Right cardiac atrium (tissue), 5 donors: ENCODE data around the gene ADAMTS9. TPM values are rescaled to one million over a fixed set of nuclear protein-coding genes. Genes with fewer than 3 reads are reported as not detected.
A peak's percentile ranks its signal among the peaks of the same experiment; 100 is the strongest.

Source experiments
- ATAC-seq, 2 donors: fragments of 200-7000 bp; cut with Tn5 transposase; one replicate each; pipeline versions ENCODE4 v1.8.0 to v1.9.1; 2020; ENCODE audit warnings: moderate library complexity in 2 of 2, mild to moderate bottlenecking in 1 of 2
- DNase-seq, 3 donors: peaks; one replicate each; pipeline ENCODE4 v3.0.0-alpha.2; 2020
- H3K27ac ChIP-seq: one replicate; pipeline ENCODE4 v1.5.1; 2013; ENCODE audit warnings: mild to moderate bottlenecking, low read length, control low read depth, moderate library complexity
- H3K27me3 ChIP-seq: one replicate; pipeline ENCODE4 v1.6.1; 2013; ENCODE audit not compliant: control insufficient read depth, insufficient read depth
- H3K4me1 ChIP-seq: one replicate; pipeline ENCODE4 v1.6.1; 2013; ENCODE audit warnings: low read length; ENCODE audit not compliant: control insufficient read depth, insufficient read depth
- H3K4me3 ChIP-seq: one replicate; pipeline ENCODE4 v1.5.1; 2013; ENCODE audit warnings: low read length, control low read depth
- H3K9me3 ChIP-seq: one replicate; pipeline ENCODE4 v1.6.1; 2013; ENCODE audit warnings: low read length; ENCODE audit not compliant: control insufficient read depth
- WGBS: extraction: QIAGEN DNeasy Blood & Tissue Kit; methylation state at CpG from one replicate; pipeline ENCODE4 v1.1.7; 2013; 5-methylcytosine and 5-hydroxymethylcytosine counted together
- intact Hi-C, 4 donors: fragments of 100-400 bp; cut with DNase I; formaldehyde crosslinking; loops; one replicate each; pipeline versions ENCODE4 v1.11.0 to v1.14.0; 2022 to 2023
- polyA plus RNA-seq: library from polyadenylated mRNA; stranded (reverse); fragments of 200-250 nt; gene quantifications from one replicate; pipeline ENCODE4 v1.2.3, GENCODE V29; 2013
- total RNA-seq, 4 donors: library from RNA; stranded (reverse); fragmentation: NEBNext Ultra II Directional; extraction: Animal tissue kit (Norgen Biotek cat#: 25700); gene quantifications; one replicate each; pipeline ENCODE4 v1.2.1, GENCODE V29; 2021
- donor health status: healthy with polysubstance abuse.
- donor health status: DM: no; HTN: yes; CAD: no.
- donor health status: DM: no; HTN: no; CAD: no.
- donor health status: DM: no; HTN: yes; CAD: no; lungs with severe emphysema.
- donor health status: DM: yes; HTN: yes; CAD: no.

ADAMTS9 gene
- total and polyA plus RNA-seq, 5 donors: 9.8 to 53.4 (median 13.0) TPM

GRCh38 chr3:64617610-64618009 is 70.2 kb downstream of the ADAMTS9 start:
- Histone ChIP-seq H3K27ac (no peak overlapping the region), H3K4me3 (no peak overlapping the region), H3K27me3 (no peaks in the 10 kb centered on the region), H3K4me1 (peaks cover 10% of the 10 kb centered on the region), H3K9me3 (no peaks in the 10 kb centered on the region)
- WGBS: 67% methylated on average over 2 of the region's 2 CpGs
- intact Hi-C loops: no loop called here
- no peak for ATAC-seq
- no peak for DNase-seq

GRCh38 chr3:64616953-64617352 is 70.8 kb downstream of the ADAMTS9 start:
- 62% methylated on average over 2 of the region's 2 CpGs for WGBS
- peak in 1 of 2 donors; percentile 67 for ATAC-seq
- no peaks in the 10 kb centered on the region for H3K27me3 ChIP-seq
- H3K4me1 ChIP-seq: peaks cover 10% of the 10 kb centered on the region
- peak overlapping the region; percentile 38 for H3K27ac ChIP-seq
- H3K9me3 ChIP-seq: no peaks in the 10 kb centered on the region
- intact Hi-C loops: no loop called here
- no peak overlapping the region for H3K4me3 ChIP-seq
- no peak for DNase-seq

GRCh38 chr3:64612916-64613526 is 74.8 kb downstream of the ADAMTS9 start:
- 49% methylated on average over 11 of the region's 11 CpGs for WGBS
- ATAC-seq: peak; percentile 47 to 54
- DNase-seq: peak in 1 of 3 donors; percentile 54

GRCh38 chr3:64612082-64612860 is 75.5 kb downstream of the ADAMTS9 start:
- Histone ChIP-seq H3K4me3 (no peak overlapping the region), H3K27me3 (no peaks in the 10 kb centered on the region), H3K4me1 (peaks cover 14% of the 10 kb centered on the region), H3K9me3 (no peaks in the 10 kb centered on the region), H3K27ac (peak overlapping the region; percentile 95)
- DNase-seq (peak in 1 of 3 donors; percentile 43), ATAC-seq (peak; percentile 89 to 97)
- WGBS: 38% methylated on average over 4 of the region's 4 CpGs
- intact Hi-C loops: no loop called here

More at GRCh38 chr3:64612916-64613526, 74.8 kb downstream of the ADAMTS9 start:
- Histone ChIP-seq H3K27me3 (no peaks in the 10 kb centered on the region), H3K9me3 (no peaks in the 10 kb centered on the region), H3K4me3 (no peak overlapping the region), H3K4me1 (peaks cover 14% of the 10 kb centered on the region), H3K27ac (peak overlapping the region; percentile 95)
- intact Hi-C loops: no loop called here

GRCh38 chr3:64608741-64609140 is 79.1 kb downstream of the ADAMTS9 start:
- WGBS: 92% methylated on average over 2 of the region's 2 CpGs
- Histone ChIP-seq H3K27ac (no peak overlapping the region), H3K4me1 (peaks cover 8% of the 10 kb centered on the region), H3K27me3 (no peaks in the 10 kb centered on the region), H3K9me3 (no peaks in the 10 kb centered on the region), H3K4me3 (no peak overlapping the region)
- DNase-seq: no peak
- ATAC-seq: no peak
- intact Hi-C loops: no loop called here

GRCh38 chr3:64607032-64607551 is 80.7 kb downstream of the ADAMTS9 start:
- H3K27ac ChIP-seq: no peak overlapping the region
- ATAC-seq (no peak), DNase-seq (no peak)
- no peaks in the 10 kb centered on the region for H3K27me3 ChIP-seq
- H3K9me3 ChIP-seq: no peaks in the 10 kb centered on the region
- intact Hi-C loops: no loop called here
- H3K4me3 ChIP-seq: no peak overlapping the region
- H3K4me1 ChIP-seq: peaks cover 4% of the 10 kb centered on the region
- WGBS: 95% methylated on average over 2 of the region's 2 CpGs

- no peaks in the 10 kb centered on the region for H3K9me3 ChIP-seq
- H3K4me1 ChIP-seq: no peaks in the 10 kb centered on the region
- H3K27ac ChIP-seq: no peak overlapping the region
- WGBS: 88% methylated on average over 3 of the region's 3 CpGs
- intact Hi-C loops: no loop called here
- no peaks in the 10 kb centered on the region for H3K27me3 ChIP-seq
- ATAC-seq (no peak), DNase-seq (no peak)
- H3K4me3 ChIP-seq: no peak overlapping the region
Observed at GRCh38 chr3:64604313-64604712, 83.5 kb downstream of the ADAMTS9 start.

- 96% methylated on average over 9 of the region's 9 CpGs for WGBS
Observed at GRCh38 chr3:64601824-64602223, 86.0 kb downstream of the ADAMTS9 start.

GRCh38 chr3:64600246-64600950 is 87.4 kb downstream of the ADAMTS9 start:
- no peaks in the 10 kb centered on the region for H3K4me1 ChIP-seq
- WGBS: 87% methylated on average over 9 of the region's 9 CpGs
- intact Hi-C loops: no loop called here
- DNase-seq (no peak), ATAC-seq (no peak)
- H3K4me3 ChIP-seq: no peak overlapping the region
- no peaks in the 10 kb centered on the region for H3K27me3 ChIP-seq
- no peaks in the 10 kb centered on the region for H3K9me3 ChIP-seq
- H3K27ac ChIP-seq: no peak overlapping the region

More at GRCh38 chr3:64601824-64602223, 86.0 kb downstream of the ADAMTS9 start:
- ATAC-seq (peak in 1 of 2 donors; percentile 17), DNase-seq (no peak)
- intact Hi-C loops: no loop called here
- Histone ChIP-seq H3K4me1 (no peaks in the 10 kb centered on the region), H3K9me3 (no peaks in the 10 kb centered on the region), H3K27ac (no peak overlapping the region), H3K4me3 (no peak overlapping the region), H3K27me3 (no peaks in the 10 kb centered on the region)

- intact Hi-C loops: loop anchor here in 1 of 4 donors (10.0 kb wide), 1 partner anchor 85 kb away; the partner anchor contains the start of gene ADAMTS9
- no peak overlapping the region for H3K27ac ChIP-seq
- no peak for DNase-seq
- no peaks in the 10 kb centered on the region for H3K4me1 ChIP-seq
- 82% methylated on average over 2 of the region's 2 CpGs for WGBS
- no peaks in the 10 kb centered on the region for H3K27me3 ChIP-seq
- no peak overlapping the region for H3K4me3 ChIP-seq
- no peaks in the 10 kb centered on the region for H3K9me3 ChIP-seq
- no peak for ATAC-seq
Observed at GRCh38 chr3:64599651-64600050, 88.1 kb downstream of the ADAMTS9 start.
